HG02884 (cell line): ENCODE data around the gene MICAL1.

Experiments used
- ATAC-seq: cut with Tn5 transposase; IDR thresholded peaks from one replicate; pipeline ENCODE4 v1.9.1; 2021; ENCODE audit warnings: mild to moderate bottlenecking, moderate library complexity; ENCODE audit not compliant: unreplicated experiment

Gene MICAL1

GRCh38 chr6:109456111-109456583 is 575 bp upstream of the MICAL1 start:
- ATAC-seq = no peak

DNA sequence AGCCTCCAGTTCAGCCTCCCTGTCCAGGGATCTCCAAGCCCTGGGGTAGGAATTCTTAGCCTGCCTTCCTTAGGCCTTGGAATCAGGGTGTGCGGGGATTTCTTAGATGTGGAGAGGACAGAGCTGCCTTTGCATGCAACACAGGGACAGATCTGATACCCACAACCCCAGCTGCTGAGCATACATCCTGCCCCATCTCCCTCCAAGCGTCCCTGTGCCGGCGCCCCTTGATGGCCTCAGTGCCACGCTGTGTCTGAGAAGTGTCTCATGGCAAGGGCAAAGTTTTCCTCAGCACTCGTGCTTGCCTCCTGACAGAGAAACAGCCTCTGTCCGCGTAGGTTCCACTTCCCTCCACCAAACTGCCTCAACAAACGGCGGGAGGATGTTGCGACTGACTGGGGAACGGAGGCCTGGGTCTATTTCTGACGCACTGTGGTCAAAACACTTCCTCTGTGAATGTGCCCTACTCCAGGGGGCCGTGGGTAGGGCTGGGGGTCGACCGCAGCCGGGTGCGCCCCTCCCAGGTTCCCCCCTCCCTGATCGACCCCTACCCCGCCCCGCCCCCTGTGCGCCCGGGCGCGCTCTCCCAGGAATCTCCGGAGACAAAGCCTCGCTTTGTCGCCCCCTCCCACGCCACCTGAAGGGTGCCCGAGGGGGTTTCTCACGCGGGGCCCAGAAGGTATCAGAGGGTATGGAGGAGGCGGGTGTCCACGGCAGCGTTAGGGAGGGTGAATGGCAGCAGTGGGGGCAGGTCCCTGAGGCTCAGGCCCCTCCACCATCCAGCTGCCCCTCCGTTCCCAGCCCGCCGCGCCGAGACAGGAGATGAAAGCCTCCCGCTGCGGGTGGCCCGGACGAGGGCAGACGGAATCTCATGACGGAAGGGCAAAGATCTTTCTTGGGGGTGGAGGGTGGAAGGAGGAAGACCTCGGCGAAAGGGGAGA is 806 bp downstream of the MICAL1 start:
- ATAC-seq = peak; percentile 29

- ATAC-seq = no peak
Measured at GRCh38 chr6:109453594-109454495, 1.7 kb downstream of the MICAL1 start.

- no peak for ATAC-seq
Measured at GRCh38 chr6:109453156-109453555, 2.4 kb downstream of the MICAL1 start.

- ATAC-seq = no peak
Measured at GRCh38 chr6:109452181-109452580, 3.4 kb downstream of the MICAL1 start.

GRCh38 chr6:109451376-109451775 is 4.2 kb downstream of the MICAL1 start:
- ATAC-seq = no peak

- no peak for ATAC-seq
Measured at GRCh38 chr6:109450801-109451200, 4.8 kb downstream of the MICAL1 start.

GRCh38 chr6:109449795-109450673 is 5.5 kb downstream of the MICAL1 start:
- no peak for ATAC-seq

DNA sequence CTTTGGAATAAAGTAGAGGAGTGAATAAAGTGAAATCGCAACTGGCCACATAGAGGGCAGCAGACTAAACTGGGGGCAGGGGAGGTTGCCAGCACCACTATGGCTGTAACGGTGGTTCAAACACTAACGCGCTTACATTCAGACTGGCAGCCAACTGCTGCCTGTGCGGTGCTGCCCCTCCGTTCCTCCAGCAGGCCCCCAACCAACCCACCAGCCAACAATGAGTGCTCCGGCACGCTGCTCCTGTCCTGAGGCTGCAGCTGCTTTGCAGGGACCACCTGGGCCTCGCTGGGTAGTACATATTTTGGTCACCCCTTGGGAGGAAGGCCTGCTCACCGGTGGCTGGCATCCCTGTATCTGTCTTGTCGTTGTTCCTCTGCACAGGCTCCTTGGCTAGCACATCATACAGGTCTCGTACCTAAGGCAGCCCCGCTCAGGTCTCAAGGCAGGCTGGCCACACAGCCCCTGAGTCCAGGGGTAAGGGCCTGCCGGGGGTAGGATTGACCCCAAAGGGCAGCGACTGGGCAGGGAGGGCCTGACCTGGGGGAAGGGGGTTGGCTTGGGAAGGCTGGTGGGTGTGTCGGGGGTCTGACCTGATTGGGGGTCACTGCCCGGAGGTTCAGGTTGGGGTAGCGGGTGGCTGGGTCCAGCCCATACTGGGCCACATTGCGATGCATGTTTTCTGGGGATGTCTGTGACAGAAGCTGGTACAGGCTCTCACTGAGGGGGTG is 6.3 kb downstream of the MICAL1 start:
- ATAC-seq = no peak

DNA sequence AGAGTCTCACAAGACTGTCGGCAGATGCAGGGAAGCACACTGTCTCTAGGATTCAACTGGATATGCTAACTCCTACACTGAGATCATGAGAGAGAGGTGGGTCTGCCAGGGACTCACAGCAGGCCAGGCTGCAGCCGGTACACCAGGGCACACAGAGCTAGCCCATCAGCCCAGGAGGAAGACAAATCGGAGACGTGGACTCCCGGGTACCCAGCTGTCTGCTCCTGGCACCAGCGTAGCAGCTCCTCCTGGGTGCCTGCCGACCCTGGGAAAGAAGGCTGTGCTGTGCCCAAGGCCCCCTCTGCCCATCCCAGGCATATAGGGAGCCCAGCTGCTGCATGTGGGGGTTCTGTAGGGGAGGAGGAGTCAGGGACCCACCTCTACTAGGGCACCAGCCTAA is 7.0 kb downstream of the MICAL1 start:
- ATAC-seq = no peak

DNA sequence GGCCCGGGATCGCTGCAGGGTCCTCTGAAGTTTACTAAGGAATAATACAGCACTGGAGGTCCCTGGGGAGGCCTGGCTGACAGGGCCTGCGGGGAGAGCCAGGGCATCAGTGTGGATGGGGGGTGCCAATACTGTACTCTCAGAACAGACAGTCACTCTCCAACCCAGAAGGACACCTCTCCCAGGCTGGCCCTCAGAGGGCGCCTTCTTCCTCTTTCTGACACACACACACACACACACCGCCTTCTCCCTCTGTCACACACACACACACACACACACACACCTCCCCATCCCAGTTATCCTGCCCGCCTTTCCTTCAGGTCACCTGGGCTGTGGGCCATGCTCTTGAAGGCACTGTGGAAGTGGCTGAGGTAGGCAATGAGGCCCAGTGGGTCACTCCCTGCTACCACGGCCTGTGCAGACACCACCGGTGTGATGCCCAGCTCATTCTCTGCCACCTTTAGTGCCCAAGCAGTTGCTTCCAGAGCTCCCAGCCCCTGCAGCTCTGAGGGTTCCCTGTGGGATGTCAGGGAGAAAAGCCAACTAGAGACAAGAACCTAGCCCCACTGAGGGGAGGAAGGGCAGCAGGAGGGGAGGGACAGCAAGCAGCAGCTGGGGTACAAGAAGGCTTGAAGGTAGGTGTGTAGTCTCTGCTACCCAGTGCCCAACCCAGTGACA is 7.6 kb downstream of the MICAL1 start:
- no peak for ATAC-seq

GRCh38 chr6:109447087-109447486 is 8.5 kb downstream of the MICAL1 start:
- ATAC-seq = no peak

DNA sequence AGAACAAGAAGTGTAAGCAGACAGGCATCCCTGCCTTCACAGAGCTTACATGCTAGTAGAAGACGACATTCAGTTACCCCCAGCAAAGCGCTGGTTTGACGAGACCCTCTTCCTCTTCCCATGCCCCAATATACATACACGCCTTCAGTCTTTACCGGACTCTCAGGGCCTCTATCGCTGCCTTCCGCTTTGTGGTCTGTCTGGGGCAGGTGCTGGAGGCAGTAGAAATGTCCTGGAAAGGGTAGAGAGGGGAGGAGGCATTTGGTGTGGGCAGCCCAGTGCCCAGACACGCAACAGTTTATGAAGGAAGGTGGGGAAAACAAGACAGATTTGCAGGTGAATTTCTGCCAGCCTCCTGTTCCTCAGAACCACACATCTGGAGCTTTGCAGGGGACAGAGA is 9.0 kb downstream of the MICAL1 start:
- ATAC-seq = no peak

- no peak for ATAC-seq
Measured at GRCh38 chr6:109446072-109446471, 9.5 kb downstream of the MICAL1 start.

DNA sequence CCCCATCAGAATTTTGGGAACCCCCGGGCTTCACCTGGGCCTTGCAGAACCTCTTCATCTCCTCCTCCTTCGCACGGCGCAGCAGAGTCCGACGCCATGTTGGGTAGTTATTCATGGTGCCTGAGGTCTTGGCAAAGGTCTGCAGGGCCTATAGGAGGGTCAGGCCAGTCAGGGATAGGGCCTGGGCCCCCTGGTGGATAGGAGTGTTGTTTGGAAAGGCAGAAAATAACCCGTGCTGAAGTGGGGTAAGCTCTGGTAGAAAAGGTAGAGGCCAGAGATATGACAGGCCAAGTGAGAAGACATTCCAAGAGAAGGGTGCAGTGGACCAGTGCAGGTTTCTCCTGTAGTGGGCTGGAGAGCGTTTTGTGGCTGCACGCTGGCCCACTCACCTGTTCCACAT is 10.2 kb downstream of the MICAL1 start:
- no peak for ATAC-seq

DNA sequence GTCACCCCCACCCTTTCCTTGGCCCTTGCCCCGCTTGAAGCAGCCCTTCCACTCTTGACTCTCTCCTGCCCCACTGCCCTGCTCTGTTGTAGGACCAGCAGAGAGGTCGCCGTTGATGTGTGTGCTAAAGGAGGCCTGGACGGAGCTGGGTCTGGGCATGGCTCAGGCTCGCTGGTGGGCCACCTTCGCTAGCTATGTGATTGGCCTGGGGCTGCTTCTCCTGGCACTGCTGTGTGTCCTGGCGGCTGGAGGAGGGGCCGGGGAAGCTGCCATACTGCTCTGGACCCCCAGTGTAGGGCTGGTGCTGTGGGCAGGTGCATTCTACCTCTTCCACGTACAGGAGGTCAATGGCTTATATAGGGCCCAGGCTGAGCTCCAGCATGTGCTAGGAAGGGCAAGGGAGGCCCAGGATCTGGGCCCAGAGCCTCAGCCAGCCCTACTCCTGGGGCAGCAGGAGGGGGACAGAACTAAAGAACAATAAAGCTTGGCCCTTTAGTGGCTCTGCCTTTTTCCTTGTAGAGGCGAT is 12.1 kb downstream of the MICAL1 start:
- ATAC-seq = no peak

- no peak for ATAC-seq
Measured at GRCh38 chr6:109442393-109442924, 13.1 kb downstream of the MICAL1 start.

GRCh38 chr6:109441069-109441816 is 14.3 kb downstream of the MICAL1 start:
- peak; percentile 19 for ATAC-seq
